Loucy (cell line): ENCODE results near the gene MYH15.

ENCODE experiments used
- H2AFZ ChIP-seq: fragments of 200-600 bp; sonication (generic); 2 replicates; pipeline ENCODE4 v1.6.0; 2016; ENCODE audit warnings: antibody characterized with exemption, mild to moderate bottlenecking, low read length, moderate library complexity
- H3F3A ChIP-seq: fragments of 200-600 bp; 2 replicates; pipeline ENCODE4 v1.6.0; 2016; ENCODE audit warnings: antibody characterized with exemption, low read depth, mild to moderate bottlenecking
- H3K27me3 ChIP-seq: fragments of 200-600 bp; sonication (generic); 2 replicates; pipeline ENCODE4 v1.6.1; 2014; ENCODE audit warnings: low read length, mild to moderate bottlenecking; ENCODE audit not compliant: insufficient read depth, poor library complexity, severe bottlenecking
- H3K36me3 ChIP-seq: fragments of 200-600 bp; sonication (generic); 2 replicates; pipeline ENCODE4 v1.6.1; 2016; ENCODE audit warnings: low read length; ENCODE audit not compliant: insufficient read depth
- H3K4me1 ChIP-seq: fragments of 200-600 bp; sonication (generic); 2 replicates; pipeline ENCODE4 v1.5.1; 2014; ENCODE audit warnings: low read length, mild to moderate bottlenecking; ENCODE audit not compliant: insufficient read depth, poor library complexity, severe bottlenecking
- H3K4me2 ChIP-seq: fragments of 200-600 bp; sonication (generic); 2 replicates; pipeline ENCODE4 v1.6.0; 2014; ENCODE audit warnings: antibody characterized with exemption, low read length, low read depth, mild to moderate bottlenecking; ENCODE audit not compliant: poor library complexity, severe bottlenecking
- H3K4me3 ChIP-seq: fragments of 200-600 bp; sonication (generic); 2 replicates; pipeline ENCODE4 v1.5.1; 2014; ENCODE audit warnings: low read length, mild to moderate bottlenecking, mixed read lengths; ENCODE audit not compliant: poor library complexity, severe bottlenecking
- H3K79me2 ChIP-seq: fragments of 200-600 bp; sonication (generic); 2 replicates; pipeline ENCODE4 v1.6.1; 2014; ENCODE audit warnings: low read length; ENCODE audit not compliant: insufficient read depth
- H3K9ac ChIP-seq: fragments of 200-600 bp; sonication (generic); 2 replicates; pipeline ENCODE4 v1.6.0; 2014; ENCODE audit warnings: mild to moderate bottlenecking, low read depth, low read length, moderate library complexity; ENCODE audit not compliant: poor library complexity, severe bottlenecking
- H3K9me2 ChIP-seq: fragments of 200-600 bp; sonication (generic); replicated peaks from 2 replicates; pipeline ENCODE4 v1.6.1; 2016; ENCODE audit warnings: low read depth, low read length, mixed read lengths
- H3K9me3 ChIP-seq: fragments of 200-600 bp; sonication (generic); 2 replicates; pipeline ENCODE4 v1.6.1; 2014; ENCODE audit warnings: mild to moderate bottlenecking, antibody characterized with exemption, low read length, low read depth; ENCODE audit not compliant: insufficient read depth
- H4K20me1 ChIP-seq: fragments of 200-600 bp; sonication (generic); 2 replicates; pipeline ENCODE4 v1.6.0; 2014; ENCODE audit warnings: antibody characterized with exemption, low read length, mild to moderate bottlenecking; ENCODE audit not compliant: insufficient read depth, poor library complexity, severe bottlenecking
- CTCF ChIP-seq: fragments of 200-600 bp; sonication (generic); conservative IDR thresholded peaks from 2 replicates; pipeline ENCODE4 v1.5.1; 2014; ENCODE audit warnings: mild to moderate bottlenecking, antibody characterized with exemption, low read length
- EZH2phosphoT487 ChIP-seq: fragments of 200-600 bp; IDR thresholded peaks from 2 replicates; pipeline ENCODE4 v1.6.1; 2018; ENCODE audit warnings: antibody characterized with exemption, mild to moderate bottlenecking, moderate library complexity, borderline replicate concordance

Gene MYH15

GRCh38 chr3:108524537-108524936 lies 14.1 kb upstream of the MYH15 start:
- Histone ChIP-seq H3F3A (no peaks in the 10 kb centered on the region), H3K36me3 (no peaks in the 10 kb centered on the region), H3K4me2 (no peak overlapping the region), H3K4me3 (no peak overlapping the region), H3K9ac (no peak overlapping the region), H3K9me2 (no peaks in the 10 kb centered on the region), H4K20me1 (no peaks in the 10 kb centered on the region), H3K9me3 (no peaks in the 10 kb centered on the region), H3K4me1 (peaks cover 6% of the 10 kb centered on the region), H2AFZ (no peak overlapping the region), H3K79me2 (no peaks in the 10 kb centered on the region), H3K27me3 (no peaks in the 10 kb centered on the region)
- TF ChIP-seq CTCF: no peak
- no peak for TF ChIP-seq EZH2phosphoT487

GRCh38 chr3:108518895-108519294 lies 8.5 kb upstream of the MYH15 start:
- Histone ChIP-seq H3K36me3 (no peaks in the 10 kb centered on the region), H3K9ac (no peak overlapping the region), H2AFZ (no peak overlapping the region), H3K79me2 (no peaks in the 10 kb centered on the region), H3K9me3 (no peaks in the 10 kb centered on the region), H3K4me2 (no peak overlapping the region), H3K4me1 (peaks cover 6% of the 10 kb centered on the region), H3K27me3 (no peaks in the 10 kb centered on the region), H4K20me1 (no peaks in the 10 kb centered on the region), H3F3A (no peaks in the 10 kb centered on the region), H3K4me3 (no peak overlapping the region), H3K9me2 (no peaks in the 10 kb centered on the region)
- no peak for TF ChIP-seq EZH2phosphoT487
- no peak for TF ChIP-seq CTCF

- Histone ChIP-seq H3K4me2 (no peak overlapping the region), H3K79me2 (no peaks in the 10 kb centered on the region), H3K36me3 (no peaks in the 10 kb centered on the region), H3K27me3 (no peaks in the 10 kb centered on the region), H3K9ac (no peak overlapping the region), H3K4me3 (no peak overlapping the region), H2AFZ (no peak overlapping the region), H3F3A (no peaks in the 10 kb centered on the region), H3K9me3 (no peaks in the 10 kb centered on the region), H3K4me1 (peaks cover 5% of the 10 kb centered on the region), H3K9me2 (no peaks in the 10 kb centered on the region), H4K20me1 (no peaks in the 10 kb centered on the region)
- TF ChIP-seq EZH2phosphoT487 (no peak), CTCF (no peak)
These were observed 6.5 kb upstream of the MYH15 start for GRCh38 chr3:108516881-108517280.
